SU-DHL-6 (cell line): ENCODE data around the gene NFYC.

ENCODE experiments used
- H2AFZ ChIP-seq: fragments of 200-600 bp; sonication (generic); 2 replicates; pipeline ENCODE4 v1.6.1; 2014; ENCODE audit warnings: low read depth, mild to moderate bottlenecking, moderate library complexity, mixed read lengths, antibody characterized with exemption, low read length; ENCODE audit not compliant: severe bottlenecking
- H3F3A ChIP-seq: fragments of 200-600 bp; shearing (Covaris generic); 2 replicates; pipeline ENCODE4 v1.6.0; 2016; ENCODE audit warnings: antibody characterized with exemption, mild to moderate bottlenecking; ENCODE audit not compliant: insufficient read depth
- H3K27ac ChIP-seq: fragments of 200-600 bp; sonication (generic); 2 replicates; pipeline ENCODE4 v1.5.1; 2016; ENCODE audit warnings: low read depth, mild to moderate bottlenecking, low read length, moderate library complexity, mixed read lengths
- H3K27me3 ChIP-seq: fragments of 200-600 bp; sonication (generic), shearing (Covaris generic); 2 replicates; pipeline ENCODE4 v1.6.0; 2014; ENCODE audit warnings: mild to moderate bottlenecking, low read length
- H3K36me3 ChIP-seq: fragments of 200-600 bp; sonication (generic); 2 replicates; pipeline ENCODE4 v1.6.1; 2014; ENCODE audit warnings: mild to moderate bottlenecking, low read length, mixed read lengths
- H3K4me2 ChIP-seq: fragments of 300-600, 200-600 bp; shearing (Covaris generic), sonication (generic); 2 replicates; pipeline ENCODE4 v1.6.0; 2014; ENCODE audit warnings: low read length, low read depth, mild to moderate bottlenecking; ENCODE audit not compliant: poor library complexity, severe bottlenecking
- H3K4me3 ChIP-seq: fragments of 200-600 bp; sonication (generic); 2 replicates; pipeline ENCODE4 v1.5.1; 2014; ENCODE audit warnings: antibody characterized with exemption, low read length, mild to moderate bottlenecking, mixed read lengths; ENCODE audit not compliant: insufficient read depth, poor library complexity, severe bottlenecking
- H3K79me2 ChIP-seq: fragments of 200-600 bp; sonication (generic); 2 replicates; pipeline ENCODE4 v1.6.1; 2014; ENCODE audit warnings: mild to moderate bottlenecking, low read length, moderate library complexity; ENCODE audit not compliant: insufficient read depth
- H3K9ac ChIP-seq: fragments of 200-600 bp; sonication (generic); 2 replicates; pipeline ENCODE4 v1.7.0; 2014; ENCODE audit warnings: mild to moderate bottlenecking, low read length
- H3K9me2 ChIP-seq: fragments of 200-600 bp; sonication (generic); replicated peaks from 2 replicates; pipeline ENCODE4 v1.6.1; 2014; ENCODE audit warnings: low read length; ENCODE audit not compliant: insufficient read depth
- H3K9me3 ChIP-seq: fragments of 200-600 bp; sonication (generic); 2 replicates; pipeline ENCODE4 v1.6.1; 2014; ENCODE audit warnings: low read length, mixed read lengths; ENCODE audit not compliant: insufficient read depth
- H4K20me1 ChIP-seq: fragments of 200-600 bp; sonication (generic); 2 replicates; pipeline ENCODE4 v1.6.1; 2014; ENCODE audit warnings: low read depth, mild to moderate bottlenecking, antibody characterized with exemption, low read length, moderate library complexity, mixed read lengths
- CTCF ChIP-seq: fragments of 200-600 bp; sonication (generic); IDR thresholded peaks from one replicate; pipeline ENCODE4 v1.5.1; 2017; ENCODE audit warnings: antibody characterized with exemption, mild to moderate bottlenecking, low read length, moderate library complexity; ENCODE audit not compliant: insufficient read depth, poor library complexity, severe bottlenecking
- EZH2phosphoT487 ChIP-seq: fragments of 200-600 bp; sonication (generic), shearing (Covaris generic); conservative IDR thresholded peaks from 2 replicates; pipeline ENCODE4 v1.6.1; 2018; ENCODE audit warnings: mild to moderate bottlenecking, antibody characterized with exemption, low read length, moderate library complexity, mixed read lengths

Gene NFYC

GRCh38 chr1:40703316-40703715, 11.8 kb downstream of the NFYC start:
- peaks cover 97% of the 10 kb centered on the region for H3K79me2 ChIP-seq
- H3K27ac ChIP-seq: no peak overlapping the region
- no peaks in the 10 kb centered on the region for H4K20me1 ChIP-seq
- no peak overlapping the region for H3K9ac ChIP-seq
- H3K27me3 ChIP-seq: no peaks in the 10 kb centered on the region
- H3K9me2 ChIP-seq: no peaks in the 10 kb centered on the region
- H3K9me3 ChIP-seq: no peaks in the 10 kb centered on the region
- no peaks in the 10 kb centered on the region for H3K36me3 ChIP-seq
- TF ChIP-seq CTCF (no peak), EZH2phosphoT487 (no peak)
- no peak overlapping the region for H3K4me3 ChIP-seq
- no peak overlapping the region for H2AFZ ChIP-seq
- no peak overlapping the region for H3K4me2 ChIP-seq
- H3F3A ChIP-seq: peaks cover 7% of the 10 kb centered on the region; the same call in 1 of the 2 replicates

- H3K4me3 ChIP-seq: no peak overlapping the region
- no peaks in the 10 kb centered on the region for H3K36me3 ChIP-seq
- peaks cover 13% of the 10 kb centered on the region for H3F3A ChIP-seq
- H3K27ac ChIP-seq: no peak overlapping the region
- TF ChIP-seq EZH2phosphoT487: no peak
- no peak for TF ChIP-seq CTCF
- no peaks in the 10 kb centered on the region for H3K9me2 ChIP-seq
- H3K9me3 ChIP-seq: no peaks in the 10 kb centered on the region
- no peak overlapping the region for H3K9ac ChIP-seq
- no peaks in the 10 kb centered on the region for H4K20me1 ChIP-seq
- H3K4me2 ChIP-seq: no peak overlapping the region
- H2AFZ ChIP-seq: no peak overlapping the region
- H3K27me3 ChIP-seq: no peaks in the 10 kb centered on the region
- peaks cover 97% of the 10 kb centered on the region for H3K79me2 ChIP-seq
These were observed 13.6 kb downstream of the NFYC start for GRCh38 chr1:40704817-40705733.

- Histone ChIP-seq H3K9me3 (no peaks in the 10 kb centered on the region), H3K4me2 (no peak overlapping the region), H4K20me1 (no peaks in the 10 kb centered on the region), H3K4me3 (no peak overlapping the region), H3K79me2 (peaks cover 97% of the 10 kb centered on the region), H3K27me3 (no peaks in the 10 kb centered on the region), H3F3A (peaks cover 13% of the 10 kb centered on the region), H3K36me3 (no peaks in the 10 kb centered on the region), H2AFZ (no peak overlapping the region), H3K9ac (no peak overlapping the region), H3K27ac (no peak overlapping the region), H3K9me2 (no peaks in the 10 kb centered on the region)
- TF ChIP-seq EZH2phosphoT487: no peak
- TF ChIP-seq CTCF: no peak
These were observed 15.1 kb downstream of the NFYC start for GRCh38 chr1:40706626-40707025.
